ENCODE measurements around the gene PDCD2L. TPM values are rescaled to one million over a fixed set of nuclear protein-coding genes. Genes with fewer than 3 reads are reported as not detected.

The PDCD2L gene, protein sequence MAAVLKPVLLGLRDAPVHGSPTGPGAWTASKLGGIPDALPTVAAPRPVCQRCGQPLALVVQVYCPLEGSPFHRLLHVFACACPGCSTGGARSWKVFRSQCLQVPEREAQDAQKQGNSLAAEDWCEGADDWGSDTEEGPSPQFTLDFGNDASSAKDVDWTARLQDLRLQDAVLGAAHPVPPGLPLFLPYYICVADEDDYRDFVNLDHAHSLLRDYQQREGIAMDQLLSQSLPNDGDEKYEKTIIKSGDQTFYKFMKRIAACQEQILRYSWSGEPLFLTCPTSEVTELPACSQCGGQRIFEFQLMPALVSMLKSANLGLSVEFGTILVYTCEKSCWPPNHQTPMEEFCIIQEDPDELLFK
- total RNA-seq, result 10 to 100 TPM in 2 of 4 donors, 1 to 10 TPM in 2; 6.1 to 12.8 (median 9.2) TPM

DNA sequence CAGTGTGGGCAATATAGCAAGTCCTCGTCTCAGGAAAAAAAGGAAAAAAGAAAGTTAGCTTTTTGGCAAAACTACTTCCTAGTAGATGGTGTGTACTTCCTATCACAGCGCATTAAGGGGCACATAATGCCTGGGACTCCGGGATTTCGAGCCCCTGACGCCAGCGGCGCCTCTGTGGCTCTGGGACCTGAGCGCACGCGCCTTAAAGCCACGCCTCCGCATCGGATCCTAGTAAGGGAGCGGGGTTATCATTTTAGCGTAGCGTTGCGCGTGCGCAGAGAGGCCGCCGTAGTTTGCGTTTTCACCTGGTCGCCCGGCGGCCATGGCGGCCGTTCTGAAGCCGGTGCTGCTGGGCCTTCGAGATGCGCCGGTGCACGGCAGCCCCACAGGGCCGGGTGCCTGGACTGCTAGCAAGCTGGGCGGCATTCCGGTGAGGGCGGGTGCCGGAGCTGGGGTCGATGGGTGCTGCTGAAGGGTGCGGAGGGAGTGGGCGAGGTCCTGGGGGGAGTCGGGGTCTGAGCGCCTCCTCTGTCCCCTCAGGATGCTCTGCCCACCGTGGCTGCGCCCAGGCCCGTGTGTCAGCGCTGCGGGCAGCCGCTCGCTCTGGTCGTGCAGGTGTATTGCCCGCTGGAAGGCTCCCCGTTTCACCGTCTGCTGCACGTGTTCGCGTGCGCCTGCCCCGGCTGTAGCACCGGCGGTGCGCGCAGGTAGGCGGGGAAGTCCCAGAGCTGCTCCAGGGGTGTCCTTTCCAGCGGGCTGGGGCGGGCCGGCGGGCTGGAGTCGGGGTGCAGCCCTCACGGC lies at the start of gene PDCD2L:
TSS of gene PDCD2L (plus strand) at position 291 of the 801 bp plus-strand sequence. CDS start at position 323, 32 bp downstream.
- DNase-seq (ENCODE audit: low spot score) (peak; percentile 83), ATAC-seq (ENCODE audit: low FRiP score) (peak; percentile 88)
- TF ChIP-seq, protein P1, sequence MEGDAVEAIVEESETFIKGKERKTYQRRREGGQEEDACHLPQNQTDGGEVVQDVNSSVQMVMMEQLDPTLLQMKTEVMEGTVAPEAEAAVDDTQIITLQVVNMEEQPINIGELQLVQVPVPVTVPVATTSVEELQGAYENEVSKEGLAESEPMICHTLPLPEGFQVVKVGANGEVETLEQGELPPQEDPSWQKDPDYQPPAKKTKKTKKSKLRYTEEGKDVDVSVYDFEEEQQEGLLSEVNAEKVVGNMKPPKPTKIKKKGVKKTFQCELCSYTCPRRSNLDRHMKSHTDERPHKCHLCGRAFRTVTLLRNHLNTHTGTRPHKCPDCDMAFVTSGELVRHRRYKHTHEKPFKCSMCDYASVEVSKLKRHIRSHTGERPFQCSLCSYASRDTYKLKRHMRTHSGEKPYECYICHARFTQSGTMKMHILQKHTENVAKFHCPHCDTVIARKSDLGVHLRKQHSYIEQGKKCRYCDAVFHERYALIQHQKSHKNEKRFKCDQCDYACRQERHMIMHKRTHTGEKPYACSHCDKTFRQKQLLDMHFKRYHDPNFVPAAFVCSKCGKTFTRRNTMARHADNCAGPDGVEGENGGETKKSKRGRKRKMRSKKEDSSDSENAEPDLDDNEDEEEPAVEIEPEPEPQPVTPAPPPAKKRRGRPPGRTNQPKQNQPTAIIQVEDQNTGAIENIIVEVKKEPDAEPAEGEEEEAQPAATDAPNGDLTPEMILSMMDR (IDR thresholded peaks at IDR 0.05), result no peak

DNA sequence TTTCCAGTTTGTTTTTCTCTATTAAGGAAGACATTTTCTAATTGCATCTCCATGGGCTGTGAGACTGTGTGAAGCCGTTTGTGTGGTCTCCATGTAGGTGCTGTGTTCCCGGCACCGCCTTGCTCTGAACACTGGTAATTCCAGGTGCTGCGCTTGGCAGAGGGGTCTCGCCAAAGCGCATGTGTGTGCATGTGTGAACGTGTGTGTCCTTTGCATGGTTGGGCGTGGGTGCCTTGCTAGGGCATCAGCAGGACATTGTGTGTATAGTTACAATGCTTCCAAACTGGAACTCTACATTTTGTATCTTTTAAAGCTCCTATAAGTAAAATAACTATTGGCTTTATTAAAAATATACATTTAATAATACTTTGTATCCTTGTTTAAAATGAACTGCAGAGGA lies 49.0 kb upstream of the PDCD2L start:
- no peak for ATAC-seq (ENCODE audit: low FRiP score)
- TF ChIP-seq, protein P1 (IDR thresholded peaks at IDR 0.05), result no peak
- no peak for DNase-seq (ENCODE audit: low spot score)

DNA sequence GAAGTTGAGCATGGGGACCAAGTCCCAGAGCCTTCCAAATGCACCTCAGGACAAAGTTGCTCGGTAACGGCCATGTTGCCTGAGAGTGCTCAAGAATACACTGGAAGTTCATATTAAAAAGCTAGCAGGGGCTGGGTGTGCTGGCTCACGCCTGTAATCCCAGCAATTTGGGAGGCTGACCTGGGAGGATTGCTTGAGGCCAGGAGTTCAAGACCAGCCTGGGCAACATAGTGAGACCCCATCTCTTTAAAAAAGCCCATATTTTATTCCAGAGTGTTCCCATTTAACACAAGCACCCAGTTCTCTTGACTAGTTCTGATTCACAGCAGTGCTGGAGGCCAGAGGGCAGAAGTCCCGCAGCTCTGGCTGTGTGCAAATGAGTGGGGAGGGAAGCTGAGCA lies 47.3 kb upstream of the PDCD2L start:
- DNase-seq (ENCODE audit: low spot score), result no peak
- no peak for ATAC-seq (ENCODE audit: low FRiP score)
- TF ChIP-seq, protein P1 (IDR thresholded peaks at IDR 0.05), result no peak

DNA sequence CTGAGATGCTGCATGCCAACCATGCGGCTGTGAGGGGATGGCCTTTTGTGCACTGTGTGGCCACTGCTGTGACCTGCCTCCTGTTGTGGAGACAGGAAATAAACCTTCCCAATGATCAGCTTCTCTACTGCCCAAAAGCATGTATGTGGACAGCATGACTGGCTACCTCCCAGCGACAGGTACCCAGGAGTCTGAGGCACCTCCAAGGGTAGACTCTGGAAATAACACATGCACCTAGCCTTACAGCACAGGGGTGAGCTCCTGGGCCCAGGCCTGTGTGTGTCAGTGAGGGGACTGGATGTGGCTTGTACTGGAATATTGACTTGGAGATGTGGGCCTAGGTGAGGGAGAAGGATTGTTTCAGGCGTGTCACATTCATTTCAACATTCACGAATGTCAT lies 46.8 kb upstream of the PDCD2L start:
- DNase-seq (ENCODE audit: low spot score) (no peak), ATAC-seq (ENCODE audit: low FRiP score) (no peak)
- TF ChIP-seq, protein P1 (IDR thresholded peaks at IDR 0.05), result no peak

DNA sequence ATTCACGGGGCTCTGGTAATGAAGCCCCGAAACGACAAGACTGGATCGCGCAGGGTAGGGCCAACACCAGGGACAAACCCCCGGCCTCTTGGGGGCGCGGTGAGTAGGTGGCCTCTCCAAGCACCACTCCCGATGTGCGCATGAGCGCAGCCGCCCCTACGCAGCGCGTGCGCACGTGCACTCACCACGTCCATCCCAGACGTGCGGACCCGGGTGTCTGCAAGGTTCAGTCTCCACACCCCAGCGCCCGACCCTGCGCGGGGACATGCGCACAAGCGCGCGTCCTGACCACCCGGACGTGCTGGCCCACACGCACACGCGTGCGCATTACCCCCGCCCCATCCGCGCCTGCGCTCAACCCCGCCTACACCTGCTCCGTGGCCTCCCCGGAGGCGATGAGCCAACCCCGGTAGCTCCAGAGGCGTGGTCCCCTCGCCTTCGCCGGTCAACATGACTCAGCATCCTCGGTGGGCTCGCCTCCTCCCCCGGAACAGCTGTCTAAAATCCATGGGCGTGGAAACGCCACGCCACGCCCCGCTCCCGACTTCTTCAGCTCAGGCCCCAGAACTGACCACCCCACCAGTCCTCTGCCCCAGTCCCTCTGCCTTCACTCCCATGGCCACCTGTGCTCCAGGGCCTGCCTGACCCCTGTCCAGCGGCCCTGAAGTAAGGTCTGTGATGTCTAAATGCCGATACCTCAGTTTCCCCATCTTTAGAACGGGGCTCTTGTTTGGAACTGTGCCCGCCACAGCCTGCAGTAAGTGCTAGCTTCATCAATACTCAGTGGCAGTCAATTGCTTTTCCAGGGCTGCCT lies 44.9 kb upstream of the PDCD2L start:
- ATAC-seq (ENCODE audit: low FRiP score), result peak; percentile 97
- peak; percentile 77 for DNase-seq (ENCODE audit: low spot score)
- TF ChIP-seq, protein P1 (IDR thresholded peaks at IDR 0.05), result no peak

DNA sequence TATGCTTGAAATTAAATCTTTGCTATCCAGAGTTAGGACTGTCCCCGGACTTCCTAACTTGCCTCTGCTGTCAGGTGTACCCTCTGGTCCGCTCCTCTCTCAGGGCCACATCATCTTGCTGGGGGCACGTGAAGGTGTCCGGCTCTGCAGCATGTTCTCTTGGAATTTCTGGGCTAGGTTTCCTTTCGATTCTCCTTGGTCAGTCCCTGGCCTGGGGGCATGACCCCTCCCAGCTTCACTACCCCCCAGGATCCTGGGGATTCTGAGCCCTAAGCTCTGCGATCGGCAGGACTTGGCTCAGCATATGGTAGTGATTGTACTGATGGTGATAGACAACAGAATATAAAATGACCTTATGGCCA lies 44.3 kb upstream of the PDCD2L start:
- DNase-seq (ENCODE audit: low spot score), result no peak
- ATAC-seq (ENCODE audit: low FRiP score), result no peak
- TF ChIP-seq, protein P1 (IDR thresholded peaks at IDR 0.05), result no peak
